Muscle layer of colon (tissue), 2 donors: ENCODE data around the gene USP10.

Experiments
- H3K27ac ChIP-seq: one replicate; pipeline ENCODE4 v1.7.0; 2013; ENCODE audit warnings: low read depth, mild to moderate bottlenecking, low read length, moderate library complexity
- H3K27me3 ChIP-seq, 2 donors: one replicate each; pipeline ENCODE4 v1.7.0; 2013; ENCODE audit warnings: low read length in 2 of 2, mild to moderate bottlenecking in 2 of 2; ENCODE audit not compliant: insufficient read depth in 2 of 2, control insufficient read depth in 1 of 2
- H3K36me3 ChIP-seq: one replicate; pipeline ENCODE4 v1.7.0; 2013; ENCODE audit warnings: mild to moderate bottlenecking, low read length; ENCODE audit not compliant: insufficient read depth
- H3K4me1 ChIP-seq: one replicate; pipeline ENCODE4 v1.7.0; 2013; ENCODE audit warnings: mild to moderate bottlenecking, low read length; ENCODE audit not compliant: insufficient read depth
- H3K4me3 ChIP-seq, 2 donors: one replicate each; pipeline ENCODE4 v1.7.0; 2013; ENCODE audit warnings: low read length in 2 of 2, low read depth in 1 of 2, mild to moderate bottlenecking in 1 of 2, moderate library complexity in 1 of 2
- H3K9ac ChIP-seq: one replicate; pipeline ENCODE4 v1.7.0; 2013; ENCODE audit warnings: low read length
- H3K9me3 ChIP-seq: one replicate; pipeline ENCODE4 v1.7.0; 2013; ENCODE audit warnings: mild to moderate bottlenecking, low read length
- donor health status: abdominal sarcoma.
- donor health status: Adenocarcinoma of cecum.

The USP10 gene

GRCh38 chr16:84758627-84759026, 58.8 kb downstream of the USP10 start:
- Histone ChIP-seq H3K9me3 (no peaks in the 10 kb centered on the region), H3K9ac (no peak overlapping the region), H3K4me1 (peaks cover 34% of the 10 kb centered on the region), H3K27me3 (no peaks in the 10 kb centered on the region), H3K27ac (peak overlapping the region; percentile 0), H3K4me3 (no peak overlapping the region), H3K36me3 (peaks cover 21% of the 10 kb centered on the region)

DNA sequence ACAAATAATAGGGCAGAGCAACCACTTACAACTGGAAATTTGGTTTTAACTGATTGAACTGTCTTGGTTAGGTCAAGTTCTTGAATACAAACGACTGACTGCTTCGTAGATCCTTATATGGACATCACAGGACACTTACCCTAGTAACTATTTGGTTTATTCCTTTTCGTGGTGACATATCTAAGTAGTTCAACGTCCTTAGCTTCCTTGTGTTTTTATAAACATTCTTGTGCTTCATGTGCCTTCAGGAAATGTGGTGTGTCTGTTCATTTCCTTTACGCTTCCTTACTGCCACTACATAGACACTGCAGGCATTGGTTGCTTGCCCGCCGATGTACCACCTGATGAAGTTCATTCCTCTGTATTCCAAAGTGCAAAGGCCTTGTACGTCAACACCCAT, 59.3 kb downstream of the USP10 start:
- Histone ChIP-seq H3K9ac (no peak overlapping the region), H3K9me3 (no peaks in the 10 kb centered on the region), H3K36me3 (peaks cover 25% of the 10 kb centered on the region), H3K4me1 (peaks cover 30% of the 10 kb centered on the region), H3K27me3 (no peaks in the 10 kb centered on the region), H3K27ac (no peak overlapping the region), H3K4me3 (no peak overlapping the region)

DNA sequence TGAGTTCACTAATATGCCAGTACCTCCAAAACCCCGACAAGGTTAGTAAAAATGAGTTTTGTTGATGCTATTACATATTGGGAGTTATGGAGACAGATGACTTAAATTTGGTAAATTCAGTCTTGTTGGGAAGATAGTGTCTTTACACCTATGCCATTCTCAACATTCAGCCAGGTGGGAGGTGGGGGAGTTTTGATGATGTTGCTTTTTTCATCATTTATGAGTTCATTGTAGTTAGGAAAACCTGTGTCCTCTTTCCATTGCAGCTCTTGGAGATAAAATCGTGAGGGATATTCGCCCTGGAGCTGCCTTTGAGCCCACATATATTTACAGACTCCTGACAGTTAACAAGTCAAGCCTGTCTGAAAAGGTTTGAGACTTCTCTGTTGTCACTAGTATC, 60.1 kb downstream of the USP10 start:
- Histone ChIP-seq H3K36me3 (peaks cover 30% of the 10 kb centered on the region), H3K4me1 (peaks cover 22% of the 10 kb centered on the region), H3K9me3 (no peaks in the 10 kb centered on the region), H3K4me3 (no peak overlapping the region), H3K27ac (no peak overlapping the region), H3K27me3 (no peaks in the 10 kb centered on the region), H3K9ac (no peak overlapping the region)

DNA sequence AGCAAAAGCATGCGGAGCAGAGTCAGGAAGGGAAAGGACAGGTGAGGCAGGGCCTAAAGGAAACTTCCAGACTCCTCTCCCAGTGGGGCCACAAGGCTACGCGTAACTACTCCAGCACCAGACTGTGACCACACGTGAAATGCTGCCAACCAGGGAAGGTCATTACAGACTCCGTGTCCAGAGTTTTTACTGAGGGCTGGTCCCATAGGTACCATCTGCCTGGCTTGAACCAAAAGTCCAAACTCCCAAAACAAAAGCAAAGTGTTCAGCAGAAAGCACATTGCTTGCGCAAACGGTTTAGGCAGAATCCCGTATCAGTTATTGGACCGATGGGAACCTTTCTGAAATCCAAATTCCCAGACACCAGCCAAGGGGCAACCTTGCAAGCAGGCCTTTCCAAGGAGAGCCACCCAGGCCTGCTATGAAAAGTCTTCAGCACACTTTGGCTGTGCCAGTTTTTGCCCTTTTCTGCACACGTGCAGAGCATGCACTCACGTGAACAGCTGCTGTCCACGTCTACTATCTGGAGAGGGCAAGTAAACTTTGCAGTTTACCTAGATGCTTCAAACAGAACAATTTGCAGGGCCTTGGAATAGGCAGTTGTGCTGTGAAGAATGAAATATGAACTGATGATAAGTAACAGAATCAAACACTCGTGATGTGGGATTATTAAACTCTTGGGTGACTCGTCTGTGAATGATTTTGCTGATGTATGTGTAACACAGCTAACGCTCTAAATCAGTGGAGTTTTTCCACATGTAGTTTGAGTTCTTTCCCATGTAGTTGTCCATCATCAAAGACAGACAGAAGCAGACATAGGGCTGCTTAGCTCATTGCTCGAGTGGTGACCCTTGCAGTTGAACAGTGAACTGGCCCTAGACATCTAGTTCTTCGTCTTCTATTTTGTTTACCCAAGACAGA, 61.9 kb downstream of the USP10 start:
- peaks cover 16% of the 10 kb centered on the region for H3K4me1 ChIP-seq
- H3K27me3 ChIP-seq: no peaks in the 10 kb centered on the region
- H3K27ac ChIP-seq: no peak overlapping the region
- H3K9me3 ChIP-seq: no peaks in the 10 kb centered on the region
- no peak overlapping the region for H3K9ac ChIP-seq
- no peak overlapping the region for H3K4me3 ChIP-seq
- peaks cover 42% of the 10 kb centered on the region for H3K36me3 ChIP-seq

DNA sequence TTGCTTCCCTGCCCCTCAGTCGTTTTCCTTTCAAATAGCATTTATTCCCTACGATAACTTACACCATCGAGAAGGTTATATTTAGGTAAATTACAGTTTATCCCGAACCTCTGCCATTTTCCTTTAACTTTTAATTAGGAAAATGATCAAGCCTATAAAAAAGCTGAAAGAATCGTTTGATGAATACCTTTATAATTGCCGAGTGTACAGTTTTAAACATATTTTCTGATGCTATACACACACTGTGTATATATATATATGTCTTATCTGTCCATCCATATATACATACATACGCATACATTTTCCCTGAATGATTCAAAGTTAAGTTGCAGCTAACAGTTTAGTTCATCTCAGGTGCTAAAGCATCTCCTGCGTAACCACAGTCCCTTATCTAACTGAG, 63.4 kb downstream of the USP10 start:
- Histone ChIP-seq H3K9ac (no peak overlapping the region), H3K4me3 (no peak overlapping the region), H3K36me3 (peaks cover 43% of the 10 kb centered on the region), H3K27me3 (no peaks in the 10 kb centered on the region), H3K9me3 (no peaks in the 10 kb centered on the region), H3K27ac (no peak overlapping the region), H3K4me1 (peaks cover 13% of the 10 kb centered on the region)

DNA sequence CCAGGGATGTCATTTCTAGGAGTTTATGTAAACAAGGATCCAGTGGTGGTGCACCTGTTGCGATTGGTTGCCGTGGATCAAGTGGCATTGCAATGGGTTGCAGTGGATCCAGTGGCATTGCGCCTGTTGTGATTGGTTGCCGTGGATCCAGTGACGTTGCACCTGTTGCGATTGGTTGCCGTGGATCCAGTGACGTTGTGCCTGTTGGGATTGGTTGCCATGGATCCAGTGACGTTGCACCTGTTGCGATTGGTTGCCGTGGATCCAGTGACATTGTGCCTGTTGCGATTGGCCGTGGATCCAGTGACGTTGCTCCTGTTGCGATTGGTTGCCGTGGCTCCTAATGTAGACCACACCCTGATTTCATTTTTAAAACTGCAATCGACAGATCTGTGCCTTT, 63.8 kb downstream of the USP10 start:
- H3K4me3 ChIP-seq: no peak overlapping the region
- H3K36me3 ChIP-seq: peaks cover 48% of the 10 kb centered on the region

GRCh38 chr16:84764970-84765369, 65.2 kb downstream of the USP10 start:
- no peaks in the 10 kb centered on the region for H3K27me3 ChIP-seq
- no peaks in the 10 kb centered on the region for H3K9me3 ChIP-seq
- H3K27ac ChIP-seq: peak overlapping the region; percentile 45
- H3K36me3 ChIP-seq: peaks cover 61% of the 10 kb centered on the region
- no peaks in the 10 kb centered on the region for H3K4me1 ChIP-seq
- no peak overlapping the region for H3K9ac ChIP-seq
- no peak overlapping the region for H3K4me3 ChIP-seq

More for the DNA sequence above, 63.8 kb downstream of the USP10 start:
- no peaks in the 10 kb centered on the region for H3K9me3 ChIP-seq
- H3K9ac ChIP-seq: no peak overlapping the region
- no peaks in the 10 kb centered on the region for H3K27me3 ChIP-seq
- H3K27ac ChIP-seq: no peak overlapping the region
- H3K4me1 ChIP-seq: peaks cover 8% of the 10 kb centered on the region

DNA sequence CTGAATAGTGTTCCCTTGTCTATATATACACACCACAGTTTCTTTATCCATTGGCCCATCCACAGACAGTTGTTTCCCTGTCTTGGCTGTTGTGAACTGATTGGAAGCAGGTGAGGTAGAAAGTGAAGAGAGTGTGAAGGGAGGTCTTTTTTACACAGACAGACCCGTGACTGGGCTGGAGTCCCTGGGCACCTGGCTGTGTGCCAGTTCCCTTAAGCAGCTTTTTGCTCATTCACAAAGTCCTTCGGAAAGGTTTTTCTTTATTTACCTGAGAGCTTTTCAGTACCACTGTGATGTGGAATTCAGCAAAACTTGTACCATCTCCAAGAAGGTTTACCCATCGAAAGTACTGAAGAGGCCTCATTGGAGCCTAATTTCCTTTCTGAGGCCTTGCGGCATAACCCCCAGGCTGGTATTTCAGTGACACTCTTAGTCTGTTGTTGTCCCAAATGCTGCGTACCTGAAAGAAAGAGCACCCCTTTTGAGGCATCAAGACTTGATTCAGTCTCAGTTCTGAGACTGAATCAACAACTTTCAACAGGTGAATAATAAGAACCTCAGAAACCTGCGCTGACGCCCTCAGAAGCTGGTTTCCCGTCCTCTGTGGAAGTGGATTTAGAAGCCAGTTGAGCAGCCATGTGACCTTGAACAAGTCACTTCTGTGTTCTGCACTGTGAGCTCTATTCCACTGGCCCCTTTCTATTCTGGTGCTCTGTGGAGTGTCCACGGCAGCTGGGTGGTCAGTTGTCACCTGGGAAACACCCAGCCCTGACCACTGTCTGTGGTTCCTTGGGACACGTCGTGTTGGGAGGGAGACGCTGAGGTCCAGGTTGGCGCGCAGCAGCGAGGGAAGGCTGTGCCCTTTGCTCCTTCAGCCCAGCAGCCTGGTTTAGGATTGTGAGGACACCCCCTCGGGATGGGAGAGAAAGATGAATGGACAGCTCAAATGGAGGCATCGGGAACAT, 66.1 kb downstream of the USP10 start:
- H3K27ac ChIP-seq: peak overlapping the region; percentile 45
- H3K9me3 ChIP-seq: no peaks in the 10 kb centered on the region
- H3K4me1 ChIP-seq: no peaks in the 10 kb centered on the region
- H3K4me3 ChIP-seq: no peak overlapping the region
- no peaks in the 10 kb centered on the region for H3K27me3 ChIP-seq
- H3K9ac ChIP-seq: no peak overlapping the region
- peaks cover 57% of the 10 kb centered on the region for H3K36me3 ChIP-seq

DNA sequence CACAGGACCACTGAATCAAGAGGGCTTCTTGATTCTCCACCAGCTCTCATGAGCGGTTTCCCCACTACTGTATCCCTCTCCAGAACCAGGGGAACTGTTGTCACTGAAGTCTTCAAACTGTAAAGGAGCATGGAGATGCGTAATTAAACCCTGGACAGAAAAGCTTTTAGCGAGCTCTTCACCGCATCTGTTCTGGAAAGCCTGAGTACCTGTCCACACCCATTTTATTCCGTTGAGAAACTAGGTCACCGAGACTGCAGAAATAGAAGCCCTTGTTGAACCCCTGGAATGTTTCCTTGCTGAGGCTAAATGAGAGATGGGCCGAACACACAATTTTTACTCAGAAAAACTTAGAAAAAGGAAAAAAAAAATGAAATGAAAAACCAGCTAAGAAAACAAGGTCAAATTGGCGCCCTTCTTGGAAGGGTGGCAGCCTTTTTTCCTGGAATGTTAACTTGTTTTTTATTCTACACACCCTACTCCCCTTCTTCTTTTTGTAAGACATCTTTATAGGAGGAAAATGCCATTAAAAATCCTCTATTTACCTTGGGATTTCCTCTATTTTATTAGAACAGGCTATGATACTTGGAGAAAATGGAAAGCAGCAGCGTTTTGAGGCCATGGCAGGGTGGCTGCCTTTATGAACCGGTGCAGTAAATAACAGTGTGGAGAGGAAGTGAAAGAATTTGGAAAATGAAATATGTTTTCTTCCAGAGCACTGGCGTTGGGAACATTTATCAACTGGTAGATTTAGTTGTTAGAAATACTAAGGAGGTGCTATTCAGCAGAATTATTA, 67.4 kb downstream of the USP10 start:
- peaks cover 48% of the 10 kb centered on the region for H3K36me3 ChIP-seq
- no peaks in the 10 kb centered on the region for H3K27me3 ChIP-seq
- H3K4me1 ChIP-seq: no peaks in the 10 kb centered on the region
- no peak overlapping the region for H3K4me3 ChIP-seq
- no peaks in the 10 kb centered on the region for H3K9me3 ChIP-seq
- H3K9ac ChIP-seq: no peak overlapping the region
- no peak overlapping the region for H3K27ac ChIP-seq

GRCh38 chr16:84768061-84768807, 68.4 kb downstream of the USP10 start:
- Histone ChIP-seq H3K4me1 (no peaks in the 10 kb centered on the region), H3K27me3 (no peaks in the 10 kb centered on the region), H3K9ac (no peak overlapping the region), H3K4me3 (no peak overlapping the region), H3K9me3 (no peaks in the 10 kb centered on the region), H3K36me3 (peaks cover 59% of the 10 kb centered on the region), H3K27ac (no peak overlapping the region)
